ENCODE data around the gene SDK1.

SDK1 gene

DNA sequence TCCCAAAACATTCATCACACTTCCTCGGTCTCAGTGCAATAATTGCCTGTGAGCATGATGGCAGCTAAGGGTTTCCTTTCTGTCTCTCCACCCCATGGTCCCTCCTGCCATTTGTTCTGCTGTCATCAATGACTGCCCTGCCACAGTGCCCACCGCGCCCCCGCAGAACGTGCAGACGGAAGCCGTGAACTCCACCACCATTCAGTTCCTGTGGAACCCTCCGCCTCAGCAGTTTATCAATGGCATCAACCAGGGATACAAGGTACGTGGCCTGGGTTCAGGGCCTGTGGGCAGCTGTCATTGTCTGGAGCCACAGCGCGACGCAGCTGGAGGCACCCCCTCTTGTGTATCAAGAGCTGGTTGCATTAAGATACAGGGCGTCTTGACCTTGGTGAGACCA is 748.1 kb downstream of the SDK1 start:
- Histone ChIP-seq H3K27me3 (no peaks in the 10 kb centered on the region), H3K9me3 (no peaks in the 10 kb centered on the region), H3K4me3 (ENCODE audit: low read depth, low read length) (no peak overlapping the region), H3K36me3 (no peaks in the 10 kb centered on the region), H3K4me1 (no peaks in the 10 kb centered on the region)
- DNase-seq, result no peak
- no peak for TF ChIP-seq CTCF (IDR thresholded peaks at IDR 0.05; ENCODE audit: low read depth, low read length)

DNA sequence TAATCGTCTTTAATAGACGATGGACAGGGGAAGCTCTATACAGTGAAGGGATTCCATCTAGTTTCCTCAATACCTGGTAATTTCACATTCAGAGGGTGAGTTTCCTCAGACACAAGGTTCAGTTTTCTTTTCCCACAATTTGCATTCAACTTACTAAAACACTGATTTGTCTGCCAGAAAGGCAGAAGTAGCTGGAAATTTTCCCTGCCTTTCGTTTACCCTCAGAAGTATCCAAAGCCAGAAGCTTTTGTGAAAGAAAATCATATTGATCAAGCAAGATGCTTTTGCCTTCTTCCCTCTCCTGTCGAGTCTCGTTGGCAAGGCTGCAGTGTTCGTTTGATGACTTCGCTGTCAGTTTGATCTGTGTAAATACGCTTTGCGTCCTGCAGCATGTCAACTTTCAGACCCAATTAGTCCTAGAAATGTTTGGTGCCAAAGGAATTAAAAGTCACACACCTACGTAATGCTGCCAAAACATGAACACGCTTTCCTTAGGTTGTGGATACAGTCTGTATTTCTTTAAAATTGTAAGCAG is 749.1 kb downstream of the SDK1 start:
- no peak for TF ChIP-seq CTCF (IDR thresholded peaks at IDR 0.05; ENCODE audit: low read depth, low read length)
- Histone ChIP-seq H3K9me3 (no peaks in the 10 kb centered on the region), H3K4me1 (no peaks in the 10 kb centered on the region), H3K4me3 (ENCODE audit: low read depth, low read length) (no peak overlapping the region), H3K36me3 (no peaks in the 10 kb centered on the region), H3K27me3 (no peaks in the 10 kb centered on the region)
- DNase-seq, result no peak

DNA sequence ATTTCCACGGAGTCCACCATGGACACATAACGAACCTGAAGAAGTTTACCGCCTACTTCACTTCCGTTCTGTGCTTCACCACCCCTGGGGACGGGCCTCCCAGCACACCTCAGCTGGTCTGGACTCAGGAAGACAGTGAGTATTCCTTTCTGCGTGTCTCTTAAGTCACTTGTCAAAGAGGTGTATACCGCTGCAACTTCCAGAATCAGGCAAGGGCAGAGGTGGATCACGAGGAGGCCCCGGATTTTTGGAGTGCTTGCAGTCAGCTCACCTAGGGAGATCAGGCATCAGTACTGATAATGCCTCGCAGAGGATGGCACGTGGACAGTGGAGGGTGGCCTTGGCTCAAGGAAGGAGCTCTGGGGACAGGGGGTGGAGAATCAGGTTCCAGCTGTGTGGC is 750.6 kb downstream of the SDK1 start:
- H3K9me3 ChIP-seq, result no peaks in the 10 kb centered on the region
- H3K4me3 ChIP-seq (ENCODE audit: low read depth, low read length), result no peak overlapping the region
- H3K27me3 ChIP-seq, result no peaks in the 10 kb centered on the region
- no peak for TF ChIP-seq CTCF (IDR thresholded peaks at IDR 0.05; ENCODE audit: low read depth, low read length)
- no peak for DNase-seq
- H3K4me1 ChIP-seq, result no peaks in the 10 kb centered on the region
- H3K36me3 ChIP-seq, result no peaks in the 10 kb centered on the region

- no peaks in the 10 kb centered on the region for H3K4me1 ChIP-seq
- DNase-seq, result no peak
- H3K27me3 ChIP-seq, result no peaks in the 10 kb centered on the region
- H3K36me3 ChIP-seq, result no peaks in the 10 kb centered on the region
- no peaks in the 10 kb centered on the region for H3K9me3 ChIP-seq
- H3K4me3 ChIP-seq (ENCODE audit: low read depth, low read length), result no peak overlapping the region
- TF ChIP-seq CTCF (IDR thresholded peaks at IDR 0.05; ENCODE audit: low read depth, low read length), result no peak
Observed at GRCh38 chr7:4052130-4052529, 751.1 kb downstream of the SDK1 start.

GRCh38 chr7:4054158-4054557 is 753.1 kb downstream of the SDK1 start:
- Histone ChIP-seq H3K4me1 (no peaks in the 10 kb centered on the region), H3K36me3 (no peaks in the 10 kb centered on the region), H3K27me3 (no peaks in the 10 kb centered on the region), H3K9me3 (no peaks in the 10 kb centered on the region), H3K4me3 (ENCODE audit: low read depth, low read length) (no peak overlapping the region)
- no peak for TF ChIP-seq CTCF (IDR thresholded peaks at IDR 0.05; ENCODE audit: low read depth, low read length)
- no peak for DNase-seq

- Histone ChIP-seq H3K9me3 (no peaks in the 10 kb centered on the region), H3K4me3 (ENCODE audit: low read depth, low read length) (no peak overlapping the region), H3K4me1 (no peaks in the 10 kb centered on the region), H3K36me3 (no peaks in the 10 kb centered on the region), H3K27me3 (no peaks in the 10 kb centered on the region)
- DNase-seq, result no peak
- no peak for TF ChIP-seq CTCF (IDR thresholded peaks at IDR 0.05; ENCODE audit: low read depth, low read length)
Observed at GRCh38 chr7:4056552-4057288, 755.7 kb downstream of the SDK1 start.
